ENCODE results near the gene EFNA5.
"Not testable (repeated sequence)": the region's sequence is repeated elsewhere in the genome, so short reads cannot be mapped to it uniquely, and the experiment has no call there.

EFNA5 gene

GRCh38 chr5:107437986-107438510 lies 232.7 kb downstream of the EFNA5 start:
- Histone ChIP-seq H3K36me3 (no peaks in the 10 kb centered on the region), H3K4me3 (ENCODE audit: low read depth, low read length) (no peak overlapping the region), H3K27ac (no peak overlapping the region), H3K9me3 (ENCODE audit: severe bottlenecking) (no peaks in the 10 kb centered on the region), H3K27me3 (ENCODE audit: insufficient read depth, low read depth, severe bottlenecking) (no peaks in the 10 kb centered on the region)
- no peak for TF ChIP-seq CTCF (IDR thresholded peaks at IDR 0.05; ENCODE audit: low read depth, low read length)
- DNase-seq: no peak

DNA sequence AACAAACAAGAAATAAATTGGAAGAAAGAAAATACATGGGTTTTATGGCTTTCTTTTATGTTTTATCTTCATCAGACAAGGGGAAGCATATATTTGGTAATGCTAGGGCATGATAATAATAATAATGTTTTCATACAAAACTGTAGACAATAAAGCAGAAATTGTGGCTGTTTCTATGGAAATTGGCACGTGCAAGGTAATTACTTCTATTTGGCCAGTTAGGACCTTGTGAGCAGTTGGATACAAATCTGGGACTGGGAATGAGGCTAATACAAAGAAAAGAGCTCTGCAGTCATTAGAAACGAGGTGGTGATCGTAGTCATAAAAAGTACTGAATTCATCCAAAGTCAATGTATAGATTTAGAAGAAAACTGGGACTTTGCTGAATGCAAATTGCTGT lies 233.6 kb downstream of the EFNA5 start:
- H3K4me3 ChIP-seq (ENCODE audit: low read depth, low read length): no peak overlapping the region
- H3K9me3 ChIP-seq (ENCODE audit: severe bottlenecking): no peaks in the 10 kb centered on the region
- H3K36me3 ChIP-seq: no peaks in the 10 kb centered on the region
- H3K27ac ChIP-seq: no peak overlapping the region
- no peaks in the 10 kb centered on the region for H3K27me3 ChIP-seq (ENCODE audit: insufficient read depth, low read depth, severe bottlenecking)
- TF ChIP-seq CTCF (IDR thresholded peaks at IDR 0.05; ENCODE audit: low read depth, low read length): no peak
- no peak for DNase-seq

DNA sequence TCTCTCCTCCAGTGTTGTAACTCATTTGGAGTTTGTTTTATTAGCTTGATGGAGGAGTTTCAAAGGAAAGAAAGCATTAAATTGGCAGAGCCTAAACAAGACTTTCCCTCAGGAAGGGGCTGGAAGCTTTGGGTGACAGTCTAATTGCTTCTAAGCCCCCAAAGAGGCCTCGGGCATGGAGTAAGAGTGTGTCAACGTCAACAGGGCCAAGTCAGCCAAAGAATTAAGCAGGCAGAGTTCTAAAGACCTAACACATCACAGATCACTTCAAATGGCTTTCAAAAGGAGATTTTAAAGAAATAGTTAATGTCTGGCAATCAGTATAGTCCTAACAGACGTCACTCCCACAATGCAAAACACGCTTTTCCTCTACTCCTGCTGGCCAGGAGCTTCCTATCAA lies 234.5 kb downstream of the EFNA5 start:
- Histone ChIP-seq H3K27ac (no peak overlapping the region), H3K9me3 (ENCODE audit: severe bottlenecking) (no peaks in the 10 kb centered on the region), H3K27me3 (ENCODE audit: insufficient read depth, low read depth, severe bottlenecking) (no peaks in the 10 kb centered on the region), H3K36me3 (no peaks in the 10 kb centered on the region), H3K4me3 (ENCODE audit: low read depth, low read length) (no peak overlapping the region)
- no peak for TF ChIP-seq CTCF (IDR thresholded peaks at IDR 0.05; ENCODE audit: low read depth, low read length)
- no peak for DNase-seq

GRCh38 chr5:107435061-107435460 lies 235.7 kb downstream of the EFNA5 start:
- Histone ChIP-seq H3K9me3 (ENCODE audit: severe bottlenecking) (no peaks in the 10 kb centered on the region), H3K4me3 (ENCODE audit: low read depth, low read length) (no peak overlapping the region), H3K27ac (no peak overlapping the region), H3K27me3 (ENCODE audit: insufficient read depth, low read depth, severe bottlenecking) (no peaks in the 10 kb centered on the region), H3K36me3 (no peaks in the 10 kb centered on the region)
- no peak for TF ChIP-seq CTCF (IDR thresholded peaks at IDR 0.05; ENCODE audit: low read depth, low read length)
- DNase-seq: no peak

DNA sequence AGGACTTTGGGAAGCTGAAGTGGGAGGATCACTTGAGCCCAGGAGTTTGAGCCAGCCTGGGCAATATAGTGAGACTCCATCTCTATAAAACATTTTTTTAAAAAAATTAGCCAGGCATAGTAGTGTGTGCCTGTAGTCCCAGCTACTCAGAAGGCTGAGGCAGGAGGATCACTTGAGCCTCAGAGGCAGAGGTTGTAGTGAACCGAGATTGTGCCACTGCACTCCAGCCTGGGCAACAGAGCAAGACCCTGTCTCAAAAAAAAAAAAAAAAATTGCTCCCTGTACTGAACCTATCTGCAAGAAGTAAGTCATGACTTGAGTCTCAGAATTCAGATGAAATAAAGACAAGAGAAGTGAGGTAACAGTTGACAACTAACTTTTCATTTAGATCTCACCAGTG lies 237.1 kb downstream of the EFNA5 start:
- not testable (repeated sequence) for DNase-seq; H3K9me3 ChIP-seq (ENCODE audit: severe bottlenecking); H3K4me3 ChIP-seq (ENCODE audit: low read depth, low read length); H3K27me3 ChIP-seq (ENCODE audit: insufficient read depth, low read depth, severe bottlenecking); H3K36me3 ChIP-seq; H3K27ac ChIP-seq

- no peaks in the 10 kb centered on the region for H3K36me3 ChIP-seq
- no peak for TF ChIP-seq CTCF (IDR thresholded peaks at IDR 0.05; ENCODE audit: low read depth, low read length)
- no peak overlapping the region for H3K27ac ChIP-seq
- H3K27me3 ChIP-seq (ENCODE audit: insufficient read depth, low read depth, severe bottlenecking): no peaks in the 10 kb centered on the region
- H3K4me3 ChIP-seq (ENCODE audit: low read depth, low read length): no peak overlapping the region
- no peaks in the 10 kb centered on the region for H3K9me3 ChIP-seq (ENCODE audit: severe bottlenecking)
- no peak for DNase-seq
These were observed 238.7 kb downstream of the EFNA5 start for GRCh38 chr5:107431998-107432397.

Data from WERI-Rb-1 (cell line).